Ishikawa (cell line): ENCODE measurements around the gene KCNH4.

Experiments used
- CEBPB ChIP-seq: IDR thresholded peaks from 2 replicates; pipeline ENCODE4 v1.6.1; 2012
- CREB1 ChIP-seq: IDR thresholded peaks from 2 replicates; pipeline ENCODE4 v1.6.1; 2012; ENCODE audit warnings: low read depth
- EGR1 ChIP-seq: IDR thresholded peaks from 2 replicates; pipeline ENCODE4 v1.6.1; 2012
- EP300 ChIP-seq: IDR thresholded peaks from 2 replicates; pipeline ENCODE4 v1.6.1; 2012; ENCODE audit warnings: borderline replicate concordance
- NFIC ChIP-seq: IDR thresholded peaks from 2 replicates; pipeline ENCODE4 v1.6.1; 2012
- RAD21 ChIP-seq: IDR thresholded peaks from 2 replicates; pipeline ENCODE4 v1.6.1; 2012; ENCODE audit warnings: low read depth
- TAF1 ChIP-seq: IDR thresholded peaks from 2 replicates; pipeline ENCODE4 v1.6.1; 2012; ENCODE audit warnings: low read depth, mild to moderate bottlenecking
- TCF12 ChIP-seq: IDR thresholded peaks from 2 replicates; pipeline ENCODE4 v1.6.1; 2012; ENCODE audit warnings: low read depth
- TEAD4 ChIP-seq: IDR thresholded peaks from 2 replicates; pipeline ENCODE4 v1.6.1; 2012
- TF ChIP-seq, protein P1 (sequence below): IDR thresholded peaks from 2 replicates; pipeline ENCODE4 v1.6.1; 2012; ENCODE audit warnings: low read depth, mild to moderate bottlenecking
- TF ChIP-seq, protein P2 (sequence below): IDR thresholded peaks from 2 replicates; pipeline ENCODE4 v1.6.1; 2012

DNA sequence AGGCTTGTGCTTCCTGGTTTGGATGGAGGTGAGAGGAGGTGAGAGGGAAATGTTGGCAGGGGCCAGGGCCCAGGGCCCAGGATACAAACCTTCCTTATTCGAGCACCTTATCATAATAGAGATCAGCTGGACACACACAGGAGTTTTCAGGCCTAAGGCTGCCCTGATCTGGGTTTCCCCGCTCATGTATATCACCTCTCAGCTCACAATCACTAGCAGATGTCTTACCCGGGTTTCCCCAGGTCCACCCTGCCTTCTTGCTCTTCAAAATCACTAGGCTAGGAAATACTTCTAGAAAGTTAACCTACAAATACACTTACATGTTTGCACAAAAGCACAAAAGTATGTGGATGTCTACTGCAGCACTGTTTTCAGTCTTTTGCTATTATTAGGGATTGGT is 54.1 kb downstream of the KCNH4 start:
- no peak for TF ChIP-seq TAF1
- no peak for TF ChIP-seq CEBPB
- TF ChIP-seq, protein P1, sequence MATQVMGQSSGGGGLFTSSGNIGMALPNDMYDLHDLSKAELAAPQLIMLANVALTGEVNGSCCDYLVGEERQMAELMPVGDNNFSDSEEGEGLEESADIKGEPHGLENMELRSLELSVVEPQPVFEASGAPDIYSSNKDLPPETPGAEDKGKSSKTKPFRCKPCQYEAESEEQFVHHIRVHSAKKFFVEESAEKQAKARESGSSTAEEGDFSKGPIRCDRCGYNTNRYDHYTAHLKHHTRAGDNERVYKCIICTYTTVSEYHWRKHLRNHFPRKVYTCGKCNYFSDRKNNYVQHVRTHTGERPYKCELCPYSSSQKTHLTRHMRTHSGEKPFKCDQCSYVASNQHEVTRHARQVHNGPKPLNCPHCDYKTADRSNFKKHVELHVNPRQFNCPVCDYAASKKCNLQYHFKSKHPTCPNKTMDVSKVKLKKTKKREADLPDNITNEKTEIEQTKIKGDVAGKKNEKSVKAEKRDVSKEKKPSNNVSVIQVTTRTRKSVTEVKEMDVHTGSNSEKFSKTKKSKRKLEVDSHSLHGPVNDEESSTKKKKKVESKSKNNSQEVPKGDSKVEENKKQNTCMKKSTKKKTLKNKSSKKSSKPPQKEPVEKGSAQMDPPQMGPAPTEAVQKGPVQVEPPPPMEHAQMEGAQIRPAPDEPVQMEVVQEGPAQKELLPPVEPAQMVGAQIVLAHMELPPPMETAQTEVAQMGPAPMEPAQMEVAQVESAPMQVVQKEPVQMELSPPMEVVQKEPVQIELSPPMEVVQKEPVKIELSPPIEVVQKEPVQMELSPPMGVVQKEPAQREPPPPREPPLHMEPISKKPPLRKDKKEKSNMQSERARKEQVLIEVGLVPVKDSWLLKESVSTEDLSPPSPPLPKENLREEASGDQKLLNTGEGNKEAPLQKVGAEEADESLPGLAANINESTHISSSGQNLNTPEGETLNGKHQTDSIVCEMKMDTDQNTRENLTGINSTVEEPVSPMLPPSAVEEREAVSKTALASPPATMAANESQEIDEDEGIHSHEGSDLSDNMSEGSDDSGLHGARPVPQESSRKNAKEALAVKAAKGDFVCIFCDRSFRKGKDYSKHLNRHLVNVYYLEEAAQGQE, result no peak
- no peak for TF ChIP-seq EGR1
- TF ChIP-seq NFIC, result no peak
- TF ChIP-seq, protein P2, sequence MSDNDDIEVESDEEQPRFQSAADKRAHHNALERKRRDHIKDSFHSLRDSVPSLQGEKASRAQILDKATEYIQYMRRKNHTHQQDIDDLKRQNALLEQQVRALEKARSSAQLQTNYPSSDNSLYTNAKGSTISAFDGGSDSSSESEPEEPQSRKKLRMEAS, result no peak
- TF ChIP-seq EP300, result no peak
- TF ChIP-seq RAD21, result no peak
- no peak for TF ChIP-seq CREB1
- no peak for TF ChIP-seq TCF12
- TF ChIP-seq TEAD4, result no peak
